ENCODE data around the gene FHOD3.
"Not testable (repeated sequence)": the region's sequence is repeated elsewhere in the genome, so short reads cannot be mapped to it uniquely, and the experiment has no call there.

The FHOD3 gene

GRCh38 chr18:36454848-36455458 lies 157.4 kb downstream of the FHOD3 start:
- DNase-seq: no peak

- no peak for DNase-seq
These were observed 158.4 kb downstream of the FHOD3 start for GRCh38 chr18:36455931-36456330.

- DNase-seq: no peak
These were observed 159.1 kb downstream of the FHOD3 start for GRCh38 chr18:36456622-36457021.

GRCh38 chr18:36457683-36458082 lies 160.2 kb downstream of the FHOD3 start:
- no peak for DNase-seq

GRCh38 chr18:36458306-36458705 lies 160.8 kb downstream of the FHOD3 start:
- no peak for DNase-seq

- DNase-seq: no peak
These were observed 161.7 kb downstream of the FHOD3 start for GRCh38 chr18:36459203-36459602.

- DNase-seq: no peak
These were observed 162.3 kb downstream of the FHOD3 start for GRCh38 chr18:36459786-36460185.

- DNase-seq: no peak
These were observed 162.9 kb downstream of the FHOD3 start for GRCh38 chr18:36460324-36460850.

GRCh38 chr18:36460854-36461253 lies 163.3 kb downstream of the FHOD3 start:
- no peak for DNase-seq

- DNase-seq: no peak
These were observed 164.1 kb downstream of the FHOD3 start for GRCh38 chr18:36461551-36461987.

GRCh38 chr18:36463516-36463915 lies 166.0 kb downstream of the FHOD3 start:
- not testable (repeated sequence) for DNase-seq

- no peak for DNase-seq
These were observed 166.7 kb downstream of the FHOD3 start for GRCh38 chr18:36464126-36464651.

GRCh38 chr18:36465276-36465675 lies 167.8 kb downstream of the FHOD3 start:
- no peak for DNase-seq

- no peak for DNase-seq
These were observed 168.5 kb downstream of the FHOD3 start for GRCh38 chr18:36465970-36466369.

GRCh38 chr18:36467614-36468013 lies 170.1 kb downstream of the FHOD3 start:
- DNase-seq: no peak

GRCh38 chr18:36468161-36468560 lies 170.6 kb downstream of the FHOD3 start:
- no peak for DNase-seq

GRCh38 chr18:36469461-36469860 lies 171.9 kb downstream of the FHOD3 start:
- DNase-seq: no peak

GRCh38 chr18:36470896-36471295 lies 173.4 kb downstream of the FHOD3 start:
- DNase-seq: no peak

- no peak for DNase-seq
These were observed 173.9 kb downstream of the FHOD3 start for GRCh38 chr18:36471393-36471792.

GRCh38 chr18:36476433-36476832 lies 178.9 kb downstream of the FHOD3 start:
- DNase-seq: no peak

- no peak for DNase-seq
These were observed 180.3 kb downstream of the FHOD3 start for GRCh38 chr18:36477776-36478175.

- DNase-seq: no peak
These were observed 183.7 kb downstream of the FHOD3 start for GRCh38 chr18:36481201-36481657.

- no peak for DNase-seq
These were observed 184.4 kb downstream of the FHOD3 start for GRCh38 chr18:36481935-36482334.

- no peak for DNase-seq
These were observed 187.1 kb downstream of the FHOD3 start for GRCh38 chr18:36484591-36484990.

GRCh38 chr18:36485772-36486171 lies 188.3 kb downstream of the FHOD3 start:
- no peak for DNase-seq

Measured in effector CD4-positive, alpha-beta T cell (primary cell).